ENCODE data around the gene CKAP2L.

DNA sequence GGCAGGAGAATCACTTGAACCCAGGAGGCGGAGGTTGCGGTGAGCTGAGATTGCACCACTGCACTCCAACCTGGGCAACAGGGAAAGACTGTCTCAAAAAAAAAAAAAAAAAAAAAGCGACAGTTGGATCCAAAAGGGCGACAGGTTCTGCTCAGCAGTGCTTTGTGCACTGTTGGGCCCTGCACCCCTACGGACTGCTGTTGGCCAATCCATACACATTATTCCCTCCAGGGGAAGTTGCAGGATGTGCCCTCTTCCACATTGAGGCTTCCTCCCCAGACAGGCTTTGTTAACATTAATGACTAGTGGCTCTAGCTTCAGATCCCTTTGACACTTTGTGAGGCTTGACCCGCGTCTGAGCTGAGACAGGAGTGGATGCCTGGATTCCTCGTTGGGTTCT lies 34.2 kb downstream of the CKAP2L start:
- TF ChIP-seq GATA2 (IDR thresholded peaks at IDR 0.05; ENCODE audit: low read depth, low read length) (no peak), GATA3 (IDR thresholded peaks at IDR 0.05; ENCODE audit: low read depth, low read length) (no peak)
